MG63 (cell line): ENCODE measurements around the gene TMEM204. TPM values are rescaled to one million over a fixed set of nuclear protein-coding genes. Genes with fewer than 3 reads are reported as not detected.

Source experiments
- DNase-seq: peaks from one replicate; pipeline ENCODE4 v3.0.0-alpha.2; 2020
- H3K27me3 ChIP-seq: fragments of 250-450 bp; sonication (Bioruptor Pico); 2 replicates; pipeline ENCODE4 v1.5.1; 2020; ENCODE audit warnings: mild to moderate bottlenecking, moderate library complexity
- H3K36me3 ChIP-seq: fragments of 250-450 bp; sonication (Bioruptor Pico); 2 replicates; pipeline ENCODE4 v1.5.1; 2020; ENCODE audit warnings: mild to moderate bottlenecking, moderate library complexity
- H3K4me3 ChIP-seq: fragments of 250-450 bp; sonication (Bioruptor Pico); 2 replicates; pipeline ENCODE4 v1.5.1; 2020; ENCODE audit warnings: mild to moderate bottlenecking, moderate library complexity
- H3K9me3 ChIP-seq: fragments of 250-450 bp; sonication (Bioruptor Pico); 2 replicates; pipeline ENCODE4 v1.5.1; 2020; ENCODE audit warnings: mild to moderate bottlenecking, moderate library complexity
- total RNA-seq: library from RNA; depleted of rRNA; stranded (reverse); fragments of >200 nt; shearing (Covaris generic); gene quantifications from 2 replicates; pipeline ENCODE4 v1.2.3, GENCODE V29; 2014; ENCODE audit warnings: low replicate concordance

Gene TMEM204
- total RNA-seq, 1 experiment from 2014 or later = 1.7 TPM

GRCh38 chr16:1528921-1529537, 4.4 kb upstream of the TMEM204 start:
- no peaks in the 10 kb centered on the region for H3K27me3 ChIP-seq
- H3K4me3 ChIP-seq = no peak overlapping the region
- no peaks in the 10 kb centered on the region for H3K9me3 ChIP-seq
- no peak for DNase-seq
- no peaks in the 10 kb centered on the region for H3K36me3 ChIP-seq

- Histone ChIP-seq H3K9me3 (no peaks in the 10 kb centered on the region), H3K27me3 (no peaks in the 10 kb centered on the region), H3K4me3 (no peak overlapping the region), H3K36me3 (no peaks in the 10 kb centered on the region)
- DNase-seq = no peak
Measured at GRCh38 chr16:1530349-1530882, 3.0 kb upstream of the TMEM204 start.

GRCh38 chr16:1530883-1531637, 2.4 kb upstream of the TMEM204 start:
- H3K27me3 ChIP-seq = no peaks in the 10 kb centered on the region
- DNase-seq = no peak
- no peaks in the 10 kb centered on the region for H3K36me3 ChIP-seq
- H3K4me3 ChIP-seq = no peak overlapping the region
- H3K9me3 ChIP-seq = no peaks in the 10 kb centered on the region

- Histone ChIP-seq H3K36me3 (no peaks in the 10 kb centered on the region), H3K9me3 (no peaks in the 10 kb centered on the region), H3K4me3 (no peak overlapping the region), H3K27me3 (no peaks in the 10 kb centered on the region)
- no peak for DNase-seq
Measured at GRCh38 chr16:1531638-1531910, 1.9 kb upstream of the TMEM204 start.

GRCh38 chr16:1532081-1532760, 1.2 kb upstream of the TMEM204 start:
- no peak for DNase-seq
- Histone ChIP-seq H3K9me3 (no peaks in the 10 kb centered on the region), H3K27me3 (no peaks in the 10 kb centered on the region), H3K4me3 (no peak overlapping the region), H3K36me3 (no peaks in the 10 kb centered on the region)

- Histone ChIP-seq H3K9me3 (no peaks in the 10 kb centered on the region), H3K36me3 (no peaks in the 10 kb centered on the region), H3K4me3 (no peak overlapping the region), H3K27me3 (no peaks in the 10 kb centered on the region)
- DNase-seq = no peak
Measured at GRCh38 chr16:1532771-1533170, 695 bp upstream of the TMEM204 start.

- H3K9me3 ChIP-seq = no peaks in the 10 kb centered on the region
- H3K36me3 ChIP-seq = no peaks in the 10 kb centered on the region
- no peak for DNase-seq
- peak overlapping the region; percentile 31 for H3K4me3 ChIP-seq
- no peaks in the 10 kb centered on the region for H3K27me3 ChIP-seq
Measured at GRCh38 chr16:1534021-1535020, 855 bp downstream of the TMEM204 start.

- H3K4me3 ChIP-seq = no peak overlapping the region
- no peak for DNase-seq
Measured at GRCh38 chr16:1535391-1536291, 2.2 kb downstream of the TMEM204 start.

GRCh38 chr16:1536601-1537000, 3.1 kb downstream of the TMEM204 start:
- no peaks in the 10 kb centered on the region for H3K27me3 ChIP-seq
- DNase-seq = no peak
- H3K36me3 ChIP-seq = no peaks in the 10 kb centered on the region
- H3K9me3 ChIP-seq = no peaks in the 10 kb centered on the region
- no peak overlapping the region for H3K4me3 ChIP-seq

More at GRCh38 chr16:1535391-1536291, 2.2 kb downstream of the TMEM204 start:
- H3K27me3 ChIP-seq = no peaks in the 10 kb centered on the region
- no peaks in the 10 kb centered on the region for H3K36me3 ChIP-seq
- H3K9me3 ChIP-seq = no peaks in the 10 kb centered on the region

- no peak for DNase-seq
- Histone ChIP-seq H3K9me3 (no peaks in the 10 kb centered on the region), H3K4me3 (no peak overlapping the region), H3K36me3 (no peaks in the 10 kb centered on the region), H3K27me3 (no peaks in the 10 kb centered on the region)
Measured at GRCh38 chr16:1537138-1537577, 3.7 kb downstream of the TMEM204 start.

- Histone ChIP-seq H3K36me3 (no peaks in the 10 kb centered on the region), H3K27me3 (no peaks in the 10 kb centered on the region), H3K9me3 (no peaks in the 10 kb centered on the region), H3K4me3 (no peak overlapping the region)
- DNase-seq = no peak
Measured at GRCh38 chr16:1537763-1538289, 4.4 kb downstream of the TMEM204 start.

GRCh38 chr16:1538804-1539520, 5.5 kb downstream of the TMEM204 start:
- no peak for DNase-seq
- Histone ChIP-seq H3K9me3 (no peaks in the 10 kb centered on the region), H3K27me3 (no peaks in the 10 kb centered on the region), H3K4me3 (no peak overlapping the region), H3K36me3 (peaks cover 2% of the 10 kb centered on the region; the same call in 1 of the 2 replicates)

- Histone ChIP-seq H3K4me3 (no peak overlapping the region), H3K27me3 (no peaks in the 10 kb centered on the region), H3K9me3 (no peaks in the 10 kb centered on the region), H3K36me3 (peaks cover 2% of the 10 kb centered on the region; the same call in 1 of the 2 replicates)
- DNase-seq = no peak
Measured at GRCh38 chr16:1539720-1540555, 6.5 kb downstream of the TMEM204 start.

- Histone ChIP-seq H3K9me3 (no peaks in the 10 kb centered on the region), H3K36me3 (peaks cover 2% of the 10 kb centered on the region; the same call in 1 of the 2 replicates), H3K27me3 (no peaks in the 10 kb centered on the region), H3K4me3 (no peak overlapping the region)
- DNase-seq = no peak
Measured at GRCh38 chr16:1540556-1540855, 7.0 kb downstream of the TMEM204 start.
